ENCODE results near the gene ACCSL.

ACCSL gene

DNA sequence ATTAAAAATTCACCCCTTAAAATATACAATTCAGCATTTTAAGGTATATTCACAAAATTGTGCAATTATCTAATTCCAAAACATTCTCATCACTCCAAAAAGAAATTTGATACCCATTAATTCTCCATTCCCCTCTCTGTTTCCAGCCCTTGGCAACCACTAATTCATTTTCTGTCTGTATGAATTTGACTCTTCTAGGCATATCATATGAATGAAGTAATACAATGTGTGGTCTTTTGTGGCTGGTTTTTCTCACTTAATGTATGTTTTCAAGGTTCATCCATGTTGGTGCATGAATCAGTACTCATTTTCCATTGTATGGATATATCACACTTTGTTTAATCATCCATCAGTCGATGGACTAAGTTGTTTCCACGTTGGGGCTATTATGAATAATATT is 29.0 kb upstream of the ACCSL start:
- no peak for DNase-seq

DNA sequence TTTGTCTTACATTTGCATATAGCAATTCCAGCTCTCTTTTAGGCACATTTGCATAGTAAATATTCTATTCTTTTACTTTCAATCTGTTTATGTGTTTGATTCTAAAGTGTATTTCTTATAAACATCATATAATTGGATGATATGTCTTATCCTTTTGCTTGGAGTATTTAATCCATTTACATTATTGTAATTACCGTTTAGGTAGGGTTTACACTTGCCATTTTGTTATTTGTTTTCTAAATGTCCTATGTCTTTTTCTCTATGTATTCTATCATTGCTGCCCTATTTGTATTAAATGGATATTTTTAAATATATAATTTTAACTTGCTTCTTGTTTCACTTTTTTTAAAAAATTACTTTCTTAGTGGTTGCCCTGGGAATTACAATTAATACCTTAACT is 22.8 kb upstream of the ACCSL start:
- DNase-seq, result no peak

DNA sequence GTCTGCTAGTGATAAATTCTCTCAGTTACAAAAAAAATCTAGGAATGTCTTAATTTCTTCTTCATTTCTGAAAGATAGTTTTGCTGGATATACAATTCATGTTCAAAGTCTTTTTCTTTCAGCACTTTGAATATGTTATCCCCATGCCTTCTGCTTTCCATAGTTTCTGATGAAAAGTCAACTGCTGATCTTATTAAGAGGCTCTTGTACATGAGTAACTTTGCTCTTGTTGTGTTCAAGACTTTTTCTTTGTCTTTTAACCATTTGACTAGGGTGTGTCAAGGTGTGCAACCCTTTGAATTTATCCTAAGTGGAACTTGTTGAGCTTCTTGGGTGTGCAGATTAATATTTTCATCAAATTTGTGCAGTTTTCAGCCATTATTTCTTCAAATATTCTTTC is 22.1 kb upstream of the ACCSL start:
- DNase-seq, result no peak

DNA sequence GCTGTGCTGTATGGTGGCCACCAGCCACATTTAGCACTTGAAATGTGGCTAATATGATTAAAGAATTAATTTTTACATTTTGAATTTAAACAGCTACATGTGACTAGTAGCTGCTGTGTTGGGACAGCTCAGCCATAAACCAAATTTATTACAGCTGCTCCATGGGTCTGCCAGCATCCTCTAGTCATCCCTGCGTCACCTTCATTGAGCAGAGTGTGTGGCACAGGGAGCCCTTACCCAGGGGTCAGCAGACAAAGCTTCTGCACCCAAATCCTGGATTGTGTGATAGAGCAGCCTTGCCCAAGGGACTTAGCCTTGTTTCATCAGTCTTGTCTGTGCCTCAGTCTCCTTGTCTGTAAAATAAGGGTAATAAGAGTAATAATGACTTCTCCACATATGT is 19.4 kb upstream of the ACCSL start:
- no peak for DNase-seq

DNA sequence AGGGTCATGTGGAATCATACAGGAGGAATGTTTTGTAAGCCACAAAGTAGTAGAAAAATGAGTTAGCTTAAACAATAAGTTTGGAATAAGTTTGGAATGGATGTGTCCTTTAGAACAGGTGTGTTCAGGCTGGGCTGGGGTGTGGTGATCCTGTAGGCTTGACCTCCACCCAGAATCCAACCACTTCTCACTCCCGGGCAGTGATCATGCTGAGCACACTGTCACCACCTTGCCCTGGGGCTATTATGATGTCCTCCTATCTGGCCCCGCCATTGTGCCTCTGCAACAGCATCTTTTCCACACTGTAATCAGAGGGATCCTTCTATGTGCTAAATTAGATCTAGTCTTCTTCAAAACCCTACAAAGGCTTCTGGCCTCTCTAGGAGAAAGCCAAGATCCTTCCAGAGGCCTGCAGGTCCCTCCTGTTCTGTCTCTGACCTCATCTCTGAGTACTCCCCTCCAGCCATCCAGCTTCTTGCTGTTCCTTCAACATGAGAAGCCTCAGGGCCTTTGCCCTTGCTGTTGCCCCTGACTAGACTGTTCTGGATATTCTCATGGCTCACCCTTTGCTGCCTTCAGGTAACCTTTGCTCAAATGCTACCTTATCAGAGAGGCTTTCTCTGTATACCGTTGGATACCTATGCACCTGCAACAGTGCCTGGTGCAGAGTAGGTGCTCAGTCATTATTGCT is 18.8 kb upstream of the ACCSL start:
- DNase-seq, result no peak

DNA sequence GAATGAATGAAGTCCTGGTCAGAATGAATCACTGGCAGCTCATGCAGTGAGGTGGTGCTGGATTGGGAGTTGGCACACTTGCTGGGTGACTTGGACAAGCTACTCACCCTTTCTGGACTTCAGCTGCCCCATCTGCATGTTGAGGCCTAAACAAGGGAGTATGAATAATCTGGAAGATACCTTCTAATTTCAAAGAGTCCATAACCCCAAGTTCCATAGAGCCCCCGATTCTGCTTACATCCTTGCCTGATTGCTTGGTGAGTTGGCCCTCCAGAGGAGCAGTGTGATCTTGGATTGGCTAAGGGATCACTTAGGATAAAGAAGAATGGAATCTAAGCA is 18.3 kb upstream of the ACCSL start:
- no peak for DNase-seq

DNA sequence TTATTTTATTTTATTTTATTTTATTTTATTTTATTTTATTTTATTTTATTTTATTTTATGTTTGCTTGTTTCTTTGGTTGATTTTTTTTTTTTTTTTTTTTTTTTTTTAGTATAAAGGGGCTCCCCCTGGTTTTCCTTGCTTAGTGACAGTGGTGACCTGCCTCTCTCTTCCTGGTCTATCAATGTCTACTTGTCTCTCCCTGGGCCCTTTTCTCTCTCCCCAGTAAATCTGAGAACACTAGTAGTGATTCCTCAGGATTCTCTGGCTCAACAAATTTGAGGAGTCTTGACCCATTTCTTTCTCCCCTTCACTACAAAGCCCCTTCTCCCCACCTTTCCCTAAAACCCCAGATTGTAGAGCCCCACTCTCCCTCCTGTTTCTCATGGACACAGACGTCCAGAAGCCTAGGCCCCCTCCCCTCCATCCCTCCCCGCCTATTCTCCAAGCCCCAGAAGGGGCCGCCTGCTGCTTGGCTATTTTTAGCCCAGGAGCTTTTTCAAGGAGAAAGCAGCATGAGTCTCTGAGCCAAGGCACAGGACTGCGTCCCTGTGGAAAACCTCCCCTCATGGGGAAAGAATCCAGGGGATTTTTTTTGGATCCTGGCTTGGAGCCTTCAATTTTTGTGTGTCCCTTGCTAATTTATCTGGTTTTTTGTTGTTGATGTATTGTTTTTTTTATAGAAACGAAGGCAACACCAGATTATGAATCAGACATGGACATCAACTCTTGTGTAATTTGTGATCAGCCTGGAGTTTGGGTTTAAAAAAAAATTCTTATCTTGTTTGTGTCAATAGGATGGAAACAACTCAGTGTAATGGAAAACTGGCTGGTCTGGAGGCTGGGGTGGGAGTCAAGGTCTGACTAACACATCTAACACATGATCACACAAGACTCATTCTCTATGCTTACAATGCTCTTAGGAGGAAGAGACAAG is 17.5 kb upstream of the ACCSL start:
- DNase-seq, result no peak

DNA sequence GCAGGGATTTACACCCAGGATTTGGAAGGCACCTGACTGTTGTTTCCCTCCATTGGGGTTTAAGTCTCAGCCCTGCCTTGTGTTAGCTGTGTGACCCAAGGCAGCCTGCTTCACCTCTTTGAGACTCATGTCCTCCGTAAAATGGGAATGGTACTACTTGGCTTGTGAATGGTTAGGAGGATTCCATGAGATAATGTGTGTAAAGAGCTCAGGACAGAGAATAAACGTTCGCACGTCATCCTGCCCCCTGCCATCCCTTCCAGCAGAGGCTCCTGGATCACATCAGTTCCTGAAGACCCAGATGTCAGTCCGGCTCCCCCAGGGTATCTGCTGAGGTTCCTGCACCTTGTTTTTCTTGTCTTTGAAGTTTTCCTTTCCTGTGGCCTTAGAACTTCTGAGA is 16.8 kb upstream of the ACCSL start:
- DNase-seq, result no peak

DNA sequence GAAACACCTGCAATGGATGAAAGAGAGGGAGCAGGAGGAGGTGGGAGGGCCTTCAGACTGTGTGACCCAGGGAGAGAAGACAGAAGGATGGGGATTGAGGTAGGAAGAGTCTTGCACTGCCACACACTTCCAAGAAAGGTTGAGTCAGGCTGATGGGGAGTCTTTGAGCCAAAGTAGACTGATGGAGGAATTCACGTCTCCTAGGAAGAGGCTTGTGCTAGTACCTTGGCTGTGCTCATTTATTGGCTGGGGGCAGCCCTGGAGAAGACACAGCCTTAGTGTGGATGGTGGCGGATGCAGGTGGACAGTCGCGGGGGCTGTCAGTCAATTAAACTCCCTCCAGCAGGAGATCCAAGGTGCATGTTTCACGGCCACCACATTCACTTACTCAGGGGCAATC is 16.2 kb upstream of the ACCSL start:
- no peak for DNase-seq

DNA sequence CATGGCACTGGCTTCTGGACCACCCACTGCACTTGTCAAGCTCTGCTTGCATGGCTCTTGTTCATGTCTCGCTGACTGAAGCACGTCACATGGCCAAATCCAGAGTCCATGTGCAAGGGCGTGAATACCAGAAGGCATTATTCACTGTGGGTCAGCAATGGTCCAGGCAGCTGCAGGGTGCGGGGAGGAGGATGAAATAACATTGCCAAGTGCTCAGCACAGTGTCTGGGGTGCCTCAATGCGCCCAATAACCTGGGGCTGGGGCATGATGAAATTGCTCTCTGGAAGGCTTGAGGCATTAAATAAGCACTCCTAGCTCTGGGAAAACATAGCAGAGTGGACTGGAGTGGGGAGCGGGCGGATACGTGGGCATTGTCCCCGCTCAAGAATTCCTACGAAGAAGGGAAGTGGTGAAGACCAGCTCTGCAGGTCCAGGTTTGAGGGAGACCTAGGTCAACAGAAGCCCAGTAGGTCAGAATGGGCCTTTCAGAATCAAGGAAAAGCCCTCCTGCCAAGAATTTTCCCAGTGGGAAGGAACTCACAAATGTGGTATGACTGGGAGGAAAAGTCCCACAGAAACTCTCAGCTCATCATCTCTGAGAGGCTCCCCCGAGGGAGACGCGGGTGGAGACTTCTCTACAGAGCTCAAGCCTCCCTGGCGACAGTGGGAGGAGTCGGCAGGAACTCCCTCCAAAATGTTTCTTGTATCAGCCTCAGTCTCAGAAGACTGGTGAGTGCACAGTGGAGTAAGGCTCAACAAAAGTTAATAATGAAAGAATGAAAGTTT is 15.3 kb upstream of the ACCSL start:
- DNase-seq, result no peak

DNA sequence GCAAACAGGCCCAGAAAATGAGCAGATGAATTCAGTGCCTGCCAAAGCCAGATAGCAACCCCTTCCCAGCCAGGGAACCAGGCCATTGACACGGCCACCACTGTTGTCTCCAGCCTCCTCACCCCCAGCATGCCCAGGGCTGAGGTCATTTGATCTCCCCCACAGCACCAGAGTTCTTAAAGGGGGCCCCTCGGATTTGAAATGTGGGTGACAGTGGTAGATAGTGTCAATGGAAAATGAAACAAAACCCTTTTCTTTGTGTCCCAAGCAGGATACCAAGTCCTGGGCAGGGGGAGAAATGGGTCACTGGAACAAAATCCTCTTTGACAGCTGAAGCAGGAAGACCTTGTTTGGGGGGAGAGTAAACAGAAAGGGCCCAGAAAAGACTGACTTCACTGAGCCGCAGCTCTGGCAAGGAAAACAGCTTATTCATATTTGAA is 14.3 kb upstream of the ACCSL start:
- DNase-seq, result no peak

DNA sequence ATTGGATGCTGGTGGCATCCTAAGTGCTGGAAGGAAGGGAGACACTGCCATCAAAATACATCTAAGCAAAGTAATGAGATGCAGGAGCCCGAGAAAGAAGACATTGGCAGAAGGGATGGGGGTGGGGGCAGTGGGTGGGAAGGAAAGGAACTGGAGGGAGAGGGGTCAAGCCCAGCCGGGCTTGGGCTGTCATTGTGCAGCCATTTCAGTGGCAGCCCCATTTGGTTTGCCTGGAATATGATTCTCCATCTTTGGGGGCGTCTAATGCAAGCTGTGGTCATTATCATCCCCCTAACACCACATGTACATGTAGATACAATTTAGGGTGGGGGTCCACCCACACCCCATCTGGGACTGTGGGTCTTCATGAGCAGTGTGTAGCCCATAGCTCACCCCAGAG is 13.9 kb upstream of the ACCSL start:
- no peak for DNase-seq

DNA sequence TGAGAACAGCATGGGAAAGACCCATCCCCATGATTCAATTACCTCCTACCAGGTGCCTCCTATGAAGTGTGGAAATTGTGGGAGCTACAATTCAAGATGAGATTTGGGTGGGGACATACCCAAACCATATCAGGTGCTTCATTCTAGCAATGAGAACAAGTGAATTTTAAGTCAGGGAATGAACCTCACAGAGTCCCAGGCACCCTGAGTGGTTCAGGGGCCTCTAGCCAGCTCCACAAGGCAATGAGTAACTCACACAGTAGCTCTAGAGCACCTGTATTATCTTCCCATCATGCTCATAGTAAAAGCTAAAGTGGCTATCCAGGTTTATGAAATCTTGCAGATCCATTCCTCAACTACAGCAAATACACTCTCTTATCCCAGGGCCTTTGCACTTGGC is 13.1 kb upstream of the ACCSL start:
- no peak for DNase-seq

DNA sequence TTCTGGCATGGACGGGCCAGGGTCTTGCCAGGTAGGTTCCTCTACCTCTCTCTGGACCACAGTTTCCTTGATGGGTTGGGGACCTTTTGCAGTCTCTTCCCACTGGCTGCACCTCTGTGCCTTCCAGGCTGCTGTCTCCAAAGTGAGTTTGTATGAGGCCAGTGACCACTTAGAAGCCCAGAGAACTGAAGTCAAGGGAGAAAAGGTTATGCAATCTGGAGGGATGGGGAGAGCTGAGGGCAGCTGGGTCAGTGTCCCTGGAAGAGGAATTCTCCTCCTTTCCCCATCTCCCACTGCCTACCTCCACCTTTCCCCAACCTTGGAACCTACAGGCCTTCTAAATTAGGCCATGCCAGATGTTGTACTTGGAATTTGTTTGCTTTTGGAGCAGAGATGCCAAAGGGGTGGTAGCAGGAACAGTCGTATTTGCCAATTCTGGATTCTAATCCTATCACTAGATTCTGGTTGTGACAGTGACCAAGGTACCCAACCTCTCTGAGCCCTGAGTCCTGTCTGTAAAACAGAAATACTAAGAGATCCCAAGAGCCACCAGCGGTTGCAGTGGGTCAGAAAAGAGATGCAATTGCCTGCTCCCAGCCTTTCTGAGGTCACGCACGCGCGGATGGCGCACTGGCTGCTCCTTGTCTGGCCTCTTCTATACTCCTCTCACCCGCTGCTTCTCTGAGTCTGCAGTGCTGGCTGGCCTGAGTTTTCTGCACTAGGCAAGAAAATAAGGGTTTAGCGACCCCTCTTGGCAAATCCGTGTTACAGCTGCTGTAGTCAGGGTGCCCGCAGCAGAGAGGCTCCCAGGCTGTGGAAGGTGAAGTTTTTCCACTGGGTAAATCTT is 10.7 kb upstream of the ACCSL start:
- DNase-seq, result peak; percentile 58

DNA sequence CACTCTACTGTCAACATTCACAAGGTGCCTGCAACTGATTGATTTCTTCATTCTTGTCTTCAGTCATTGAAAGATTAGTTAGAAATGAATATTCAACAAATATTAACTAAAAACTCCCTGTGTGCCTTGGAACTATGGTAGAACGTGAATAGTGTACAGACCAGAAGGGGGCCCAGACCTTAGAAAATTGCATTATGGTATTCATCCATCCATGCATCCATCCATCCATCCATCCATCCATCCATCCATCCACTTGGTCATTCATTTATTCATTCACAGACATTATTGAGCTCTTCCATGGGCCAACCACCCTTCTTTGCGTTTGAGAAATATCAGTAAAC is 10.2 kb upstream of the ACCSL start:
- DNase-seq, result no peak

DNA sequence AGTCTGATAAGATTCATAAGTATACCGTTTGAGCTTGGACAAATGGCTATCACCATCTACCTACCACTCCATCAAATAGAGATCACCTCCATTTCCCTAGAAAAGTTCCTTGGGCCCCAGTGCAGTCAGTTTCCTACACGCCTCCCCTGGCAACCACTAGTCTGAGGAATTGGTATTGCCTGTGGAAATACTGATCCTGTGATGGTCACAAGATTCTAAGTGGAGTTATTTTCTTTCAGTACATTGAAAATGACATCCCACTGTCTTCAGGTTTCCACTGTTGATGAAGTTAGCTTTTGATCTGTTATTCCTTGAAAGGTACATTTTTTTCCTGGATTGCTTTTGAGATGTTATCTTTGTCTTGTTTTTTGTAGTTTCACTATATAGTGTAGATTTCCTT is 4.6 kb upstream of the ACCSL start:
- DNase-seq, result no peak

DNA sequence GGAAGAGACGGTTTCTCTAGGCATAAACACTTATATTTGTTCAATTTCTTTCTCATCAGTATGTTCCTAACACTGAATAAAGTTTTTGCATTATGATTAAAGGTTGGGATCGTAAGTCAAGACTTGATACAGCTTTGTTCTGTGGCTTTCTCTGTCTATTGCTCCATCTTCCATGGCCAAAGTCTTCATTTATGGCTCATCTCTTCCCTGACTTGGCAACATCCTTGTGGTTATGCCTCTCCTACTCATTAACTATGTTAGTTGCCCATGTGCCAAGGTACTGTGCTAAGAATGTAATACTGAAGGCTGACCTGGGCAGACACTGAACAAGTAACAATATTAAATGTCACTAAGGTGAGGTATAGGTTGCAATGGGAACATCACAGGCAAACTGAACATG is 1.6 kb upstream of the ACCSL start:
- no peak for DNase-seq

DNA sequence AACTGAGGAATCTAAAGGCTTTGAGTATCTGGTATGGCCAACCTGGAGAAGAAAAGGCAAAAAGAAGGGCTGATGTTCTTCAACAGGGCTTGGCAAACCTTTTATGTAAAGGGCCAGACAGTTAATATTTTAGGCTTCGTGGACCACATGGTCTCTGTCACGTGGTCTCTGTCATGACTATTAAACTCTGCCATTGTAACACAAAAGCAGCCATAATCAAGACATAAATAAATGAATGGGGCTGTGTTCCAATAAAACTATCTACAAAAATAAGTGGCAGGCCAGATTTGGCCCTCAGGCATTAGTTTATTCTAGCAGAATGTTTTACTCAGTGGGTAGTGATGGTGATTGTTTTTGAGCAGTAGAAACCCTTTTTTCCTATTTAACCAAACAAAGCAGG is 483 bp upstream of the ACCSL start:
- DNase-seq, result no peak

DNA sequence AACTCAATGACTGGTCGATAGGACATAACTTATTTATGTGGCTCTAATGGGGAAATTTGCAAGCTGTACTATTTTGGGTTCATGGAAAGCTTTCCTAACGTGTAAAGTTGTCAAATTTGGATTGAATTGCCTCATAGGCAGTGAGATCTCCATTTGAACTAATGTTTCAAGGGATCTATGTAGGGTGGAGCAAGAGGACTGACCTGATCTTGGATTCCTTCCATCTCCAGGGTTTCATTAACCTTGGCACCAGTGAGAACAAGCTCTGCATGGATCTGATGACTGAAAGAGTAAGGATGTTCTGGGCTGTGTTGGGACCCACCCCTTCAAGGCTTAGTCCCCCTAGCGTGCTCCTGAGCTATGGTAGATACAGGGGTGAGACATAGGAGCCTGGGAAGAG is 2.1 kb downstream of the ACCSL start:
- no peak for DNase-seq

DNA sequence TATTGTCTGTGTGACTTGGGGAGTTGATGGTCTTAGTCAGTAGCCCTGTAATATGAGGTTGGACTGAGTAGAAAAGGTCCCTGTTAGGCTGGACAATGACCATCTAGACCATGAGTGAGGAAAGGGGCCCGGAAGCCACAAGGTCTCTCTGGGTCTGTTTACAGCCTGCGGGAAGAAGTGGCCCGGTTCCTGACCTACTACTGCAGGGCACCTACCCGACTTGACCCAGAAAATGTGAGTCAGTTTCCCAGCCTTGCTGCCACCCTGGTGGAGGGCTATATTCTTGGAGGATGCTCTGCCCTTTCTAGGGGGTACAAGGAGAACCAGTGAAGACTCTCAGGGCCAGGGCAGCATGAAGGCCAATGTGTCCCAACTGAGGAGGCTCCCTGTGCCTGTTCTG is 3.4 kb downstream of the ACCSL start:
- no peak for DNase-seq

DNA sequence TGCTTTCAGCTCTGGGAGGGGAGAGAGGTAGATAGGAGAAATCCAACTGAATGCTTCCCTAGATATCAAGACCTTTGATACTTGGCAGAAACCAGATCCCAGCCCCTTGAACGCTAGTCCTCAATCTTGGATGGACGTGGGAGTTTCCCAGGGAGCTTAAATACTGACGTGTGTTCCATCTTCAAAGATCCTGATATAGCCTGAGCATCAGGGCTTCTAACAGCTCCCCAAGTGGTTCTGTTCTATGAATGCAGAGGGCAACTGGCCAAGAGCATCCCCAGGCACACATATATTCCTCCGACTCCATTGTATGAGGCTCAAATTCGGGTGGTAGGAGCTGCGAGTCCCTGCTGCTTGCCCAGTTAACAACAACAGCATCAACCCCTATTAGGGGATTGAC is 9.6 kb downstream of the ACCSL start:
- no peak for DNase-seq

DNA sequence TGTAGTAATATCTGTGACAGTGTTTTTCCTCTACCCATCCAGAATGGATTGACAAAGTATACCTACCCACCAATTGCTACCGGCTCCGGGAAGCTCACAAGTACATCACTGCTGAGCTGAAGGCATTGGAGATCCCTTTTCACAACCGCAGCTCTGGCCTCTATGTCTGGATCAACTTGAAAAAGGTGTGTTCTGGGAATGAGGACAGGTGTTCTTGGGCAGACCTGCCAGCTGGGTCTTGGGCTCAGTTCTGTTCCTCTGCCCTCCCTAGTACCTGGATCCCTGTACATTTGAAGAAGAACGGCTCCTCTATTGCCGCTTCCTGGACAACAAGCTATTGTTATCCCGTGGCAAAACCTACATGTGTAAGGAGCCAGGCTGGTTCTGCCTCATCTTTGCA is 10.5 kb downstream of the ACCSL start:
- no peak for DNase-seq

DNA sequence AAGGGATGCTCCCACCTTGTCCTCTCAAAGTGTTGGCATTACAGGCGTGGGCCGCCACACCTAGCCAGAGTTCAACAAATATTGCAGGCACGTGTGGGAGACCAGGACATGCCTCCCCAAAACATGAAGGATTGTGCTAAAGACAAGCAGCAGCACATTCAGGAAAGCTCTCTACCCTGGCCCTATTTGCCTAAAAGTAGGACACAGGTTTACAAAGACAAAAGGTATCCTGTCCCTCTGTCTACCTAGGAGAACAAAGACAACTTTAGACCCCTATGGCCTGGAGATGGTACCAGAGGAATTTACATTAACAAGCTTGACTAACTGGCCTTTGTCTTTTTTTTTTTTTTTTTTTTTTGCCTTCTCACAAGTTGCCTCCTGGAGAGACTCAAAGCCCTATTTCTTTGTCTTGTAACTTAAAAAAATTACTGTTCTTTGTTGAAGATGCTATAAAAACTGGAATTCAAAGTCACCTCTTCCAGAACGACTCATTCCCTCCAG is 17.4 kb downstream of the ACCSL start:
- no peak for DNase-seq
